Activated CD8-positive, alpha-beta memory T cell treated with anti-CD3 and anti-CD28 coated beads for 24 hours (primary cell): ENCODE data around the gene RAD18.

Experiments used
- DNase-seq: peaks from one replicate; pipeline ENCODE4 v3.0.0-alpha.2; 2020

RAD18 gene

GRCh38 chr3:8963137-8963853 is at the start of gene RAD18:
Gene RAD18, minus strand, starts transcription at chr3:8963472. Its CDS starts 87 bp downstream, at chr3:8963385.
- DNase-seq, result peak; percentile 97

- DNase-seq, result no peak
These were observed 49.2 kb upstream of the RAD18 start for GRCh38 chr3:9012521-9012920.

- DNase-seq, result no peak
These were observed 46.8 kb upstream of the RAD18 start for GRCh38 chr3:9009976-9010545.

- DNase-seq, result no peak
These were observed 45.4 kb upstream of the RAD18 start for GRCh38 chr3:9008550-9009255.

- no peak for DNase-seq
These were observed 44.7 kb upstream of the RAD18 start for GRCh38 chr3:9007928-9008327.

GRCh38 chr3:9007213-9007612 is 43.9 kb upstream of the RAD18 start:
- no peak for DNase-seq

GRCh38 chr3:9000041-9000440 is 36.8 kb upstream of the RAD18 start:
- no peak for DNase-seq

- DNase-seq, result no peak
These were observed 33.9 kb upstream of the RAD18 start for GRCh38 chr3:8997151-8997550.

GRCh38 chr3:8996681-8997121 is 33.4 kb upstream of the RAD18 start:
- no peak for DNase-seq

- DNase-seq, result no peak
These were observed 32.9 kb upstream of the RAD18 start for GRCh38 chr3:8996216-8996615.

- no peak for DNase-seq
These were observed 31.0 kb upstream of the RAD18 start for GRCh38 chr3:8994226-8994625.

GRCh38 chr3:8993331-8993730 is 30.1 kb upstream of the RAD18 start:
- DNase-seq, result no peak

GRCh38 chr3:8992854-8993253 is 29.6 kb upstream of the RAD18 start:
- no peak for DNase-seq

GRCh38 chr3:8992199-8992598 is 28.9 kb upstream of the RAD18 start:
- DNase-seq, result no peak

- no peak for DNase-seq
These were observed 27.3 kb upstream of the RAD18 start for GRCh38 chr3:8990266-8991215.

GRCh38 chr3:8988791-8989558 is 25.7 kb upstream of the RAD18 start:
- DNase-seq, result no peak

- no peak for DNase-seq
These were observed 25.0 kb upstream of the RAD18 start for GRCh38 chr3:8988384-8988655.

- DNase-seq, result peak; percentile 69
These were observed 24.5 kb upstream of the RAD18 start for GRCh38 chr3:8987645-8988383.

- DNase-seq, result no peak
These were observed 24.0 kb upstream of the RAD18 start for GRCh38 chr3:8987226-8987625.

GRCh38 chr3:8986741-8987140 is 23.5 kb upstream of the RAD18 start:
- no peak for DNase-seq

GRCh38 chr3:8985876-8986275 is 22.6 kb upstream of the RAD18 start:
- no peak for DNase-seq

- no peak for DNase-seq
These were observed 22.1 kb upstream of the RAD18 start for GRCh38 chr3:8985411-8985831.
